PFSK-1 (cell line): ENCODE results near the gene SND1.

Experiments used
- FOXP2 ChIP-seq: optimal IDR thresholded peaks from 2 replicates; pipeline ENCODE3; 2011; ENCODE audit warnings: borderline replicate concordance, control low read depth, inconsistent platforms; ENCODE audit not compliant: insufficient read depth; ENCODE audit errors: extremely low read length, extremely low read depth
- POLR2AphosphoS5 ChIP-seq: IDR thresholded peaks from 2 replicates; pipeline ENCODE4 v1.6.1; 2012; ENCODE audit warnings: low read depth, mild to moderate bottlenecking, control low read depth, low read length, moderate library complexity
- SIN3A ChIP-seq: IDR thresholded peaks from 2 replicates; pipeline ENCODE4 v1.6.1; 2012; ENCODE audit warnings: mild to moderate bottlenecking, low read length, moderate library complexity, borderline replicate concordance; ENCODE audit not compliant: insufficient read depth
- TAF1 ChIP-seq: IDR thresholded peaks from 2 replicates; pipeline ENCODE4 v1.6.1; 2012; ENCODE audit warnings: low read length, control low read depth, borderline replicate concordance; ENCODE audit not compliant: insufficient read depth
- TF ChIP-seq, protein P1 (sequence below), 2 experiments: IDR thresholded peaks; 2 replicates each; pipeline versions ENCODE4 v1.6.1 to v1.8.0; 2011 to 2012; ENCODE audit warnings: low read depth in 2 of 2, low read length in 2 of 2, control low read depth in 1 of 2, inconsistent platforms in 1 of 2, mild to moderate bottlenecking in 1 of 2, moderate library complexity in 1 of 2; ENCODE audit not compliant: insufficient read depth in 1 of 2

Gene SND1

DNA sequence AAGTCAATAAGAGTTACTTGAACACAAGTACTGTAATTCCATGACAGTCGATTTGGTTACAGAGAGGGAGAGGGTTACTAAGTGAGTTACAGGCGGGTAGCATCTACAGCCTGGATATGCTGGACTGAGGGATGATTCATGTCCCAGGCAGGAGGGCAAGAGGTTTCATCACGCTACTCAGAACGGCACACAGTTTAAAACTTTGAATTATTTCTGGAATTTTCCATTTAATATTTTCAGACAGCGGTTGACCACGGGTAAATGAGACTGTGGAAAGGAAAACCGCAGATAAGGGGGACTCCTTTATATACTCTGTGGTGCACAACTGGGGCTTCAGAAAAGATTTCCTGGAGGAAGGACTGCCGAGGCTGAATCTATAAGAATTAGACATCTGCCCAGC is 404.9 kb downstream of the SND1 start:
- TF ChIP-seq POLR2AphosphoS5: no peak
- TF ChIP-seq SIN3A: no peak
- TF ChIP-seq TAF1: no peak
- TF ChIP-seq FOXP2: no peak
- TF ChIP-seq, protein P1, sequence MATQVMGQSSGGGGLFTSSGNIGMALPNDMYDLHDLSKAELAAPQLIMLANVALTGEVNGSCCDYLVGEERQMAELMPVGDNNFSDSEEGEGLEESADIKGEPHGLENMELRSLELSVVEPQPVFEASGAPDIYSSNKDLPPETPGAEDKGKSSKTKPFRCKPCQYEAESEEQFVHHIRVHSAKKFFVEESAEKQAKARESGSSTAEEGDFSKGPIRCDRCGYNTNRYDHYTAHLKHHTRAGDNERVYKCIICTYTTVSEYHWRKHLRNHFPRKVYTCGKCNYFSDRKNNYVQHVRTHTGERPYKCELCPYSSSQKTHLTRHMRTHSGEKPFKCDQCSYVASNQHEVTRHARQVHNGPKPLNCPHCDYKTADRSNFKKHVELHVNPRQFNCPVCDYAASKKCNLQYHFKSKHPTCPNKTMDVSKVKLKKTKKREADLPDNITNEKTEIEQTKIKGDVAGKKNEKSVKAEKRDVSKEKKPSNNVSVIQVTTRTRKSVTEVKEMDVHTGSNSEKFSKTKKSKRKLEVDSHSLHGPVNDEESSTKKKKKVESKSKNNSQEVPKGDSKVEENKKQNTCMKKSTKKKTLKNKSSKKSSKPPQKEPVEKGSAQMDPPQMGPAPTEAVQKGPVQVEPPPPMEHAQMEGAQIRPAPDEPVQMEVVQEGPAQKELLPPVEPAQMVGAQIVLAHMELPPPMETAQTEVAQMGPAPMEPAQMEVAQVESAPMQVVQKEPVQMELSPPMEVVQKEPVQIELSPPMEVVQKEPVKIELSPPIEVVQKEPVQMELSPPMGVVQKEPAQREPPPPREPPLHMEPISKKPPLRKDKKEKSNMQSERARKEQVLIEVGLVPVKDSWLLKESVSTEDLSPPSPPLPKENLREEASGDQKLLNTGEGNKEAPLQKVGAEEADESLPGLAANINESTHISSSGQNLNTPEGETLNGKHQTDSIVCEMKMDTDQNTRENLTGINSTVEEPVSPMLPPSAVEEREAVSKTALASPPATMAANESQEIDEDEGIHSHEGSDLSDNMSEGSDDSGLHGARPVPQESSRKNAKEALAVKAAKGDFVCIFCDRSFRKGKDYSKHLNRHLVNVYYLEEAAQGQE (IDR thresholded peaks at IDR 0.05; ENCODE audit: insufficient read depth in 1 of 2, low read depth in 2 of 2, low read length in 2 of 2): no peak

DNA sequence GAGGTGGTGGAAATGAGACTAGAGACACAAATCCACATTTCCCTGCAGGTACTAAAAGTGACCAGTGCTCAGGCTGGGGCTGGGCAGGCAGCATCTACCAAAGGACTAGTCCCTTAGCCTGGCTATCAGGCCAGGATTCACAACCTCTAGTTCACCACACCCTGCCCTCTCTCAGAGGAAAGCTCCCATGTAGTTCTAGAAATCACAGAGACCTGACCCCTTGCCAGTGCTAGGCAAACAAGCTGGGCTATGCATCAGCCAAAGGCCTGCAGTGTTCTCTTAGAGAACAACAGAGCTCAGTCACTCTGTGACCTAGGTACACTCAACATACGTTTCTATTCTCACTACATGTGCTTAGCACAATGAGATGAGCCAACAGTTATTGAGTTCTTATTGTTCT is 405.9 kb downstream of the SND1 start:
- TF ChIP-seq SIN3A (no peak), FOXP2 (no peak), TAF1 (no peak), POLR2AphosphoS5 (no peak)
- TF ChIP-seq, protein P1 (IDR thresholded peaks at IDR 0.05; ENCODE audit: insufficient read depth in 1 of 2, low read depth in 2 of 2, low read length in 2 of 2): no peak

DNA sequence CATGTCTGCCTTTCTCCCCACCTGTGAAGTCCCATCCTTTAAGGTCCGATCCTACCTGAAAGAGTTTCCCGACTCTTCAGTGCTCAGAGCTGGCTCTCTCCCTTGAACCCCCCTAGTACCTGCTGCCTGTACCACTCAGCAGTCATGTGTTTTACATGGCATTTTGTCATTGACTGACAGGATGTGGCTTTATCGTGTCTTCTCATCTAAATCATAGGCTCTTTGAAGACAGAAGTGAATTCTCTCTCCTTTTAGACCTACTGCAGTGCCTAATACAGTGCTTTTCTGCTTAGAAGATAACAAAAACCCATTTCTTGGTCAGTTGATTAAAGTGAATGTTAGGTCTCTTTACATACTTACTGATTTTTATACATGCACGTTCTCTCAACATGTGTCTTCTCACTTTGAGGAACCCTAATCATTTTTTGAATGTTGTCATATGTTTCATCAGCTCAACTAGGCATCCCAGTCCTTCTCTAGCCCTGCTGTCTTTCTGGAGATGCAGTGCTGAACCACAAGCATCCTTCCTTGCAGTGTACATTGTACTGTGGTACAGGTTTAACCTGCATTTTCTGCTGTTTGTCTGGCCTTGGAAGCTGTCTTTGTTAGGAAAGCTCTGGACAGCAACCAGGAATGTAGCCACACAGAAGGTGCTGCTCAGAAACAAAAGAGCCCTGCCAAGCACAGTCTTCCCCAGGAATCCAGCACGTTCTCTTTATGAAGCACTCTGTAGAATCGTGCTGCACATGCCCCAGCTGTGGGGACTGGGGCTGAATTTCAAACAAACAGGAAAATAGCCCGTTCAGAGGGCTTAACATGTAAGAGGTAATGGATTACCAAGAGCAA is 407.4 kb downstream of the SND1 start:
- no peak for TF ChIP-seq POLR2AphosphoS5

DNA sequence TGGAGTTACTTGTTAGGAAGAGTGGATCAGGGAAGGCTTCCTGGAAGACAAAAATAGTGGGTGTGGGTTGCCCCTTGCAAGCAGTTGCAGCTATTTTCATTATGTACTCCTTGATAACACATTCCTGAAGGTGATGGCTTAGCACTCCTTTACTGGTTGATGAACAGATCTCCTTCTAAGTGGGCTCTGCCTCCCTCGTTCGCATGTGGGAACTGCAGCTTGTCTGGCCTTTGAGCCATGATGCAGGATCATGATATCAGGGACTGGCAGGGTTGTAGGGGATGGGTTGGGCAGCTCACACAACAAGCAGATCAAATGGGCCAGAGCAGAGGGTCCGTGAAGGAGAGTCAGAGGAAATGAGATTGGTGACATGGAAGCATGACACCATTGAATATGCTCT is 408.0 kb downstream of the SND1 start:
- TF ChIP-seq, protein P1 (IDR thresholded peaks at IDR 0.05; ENCODE audit: insufficient read depth in 1 of 2, low read depth in 2 of 2, low read length in 2 of 2): no peak
- TF ChIP-seq TAF1 (no peak), POLR2AphosphoS5 (no peak), SIN3A (no peak), FOXP2 (no peak)

DNA sequence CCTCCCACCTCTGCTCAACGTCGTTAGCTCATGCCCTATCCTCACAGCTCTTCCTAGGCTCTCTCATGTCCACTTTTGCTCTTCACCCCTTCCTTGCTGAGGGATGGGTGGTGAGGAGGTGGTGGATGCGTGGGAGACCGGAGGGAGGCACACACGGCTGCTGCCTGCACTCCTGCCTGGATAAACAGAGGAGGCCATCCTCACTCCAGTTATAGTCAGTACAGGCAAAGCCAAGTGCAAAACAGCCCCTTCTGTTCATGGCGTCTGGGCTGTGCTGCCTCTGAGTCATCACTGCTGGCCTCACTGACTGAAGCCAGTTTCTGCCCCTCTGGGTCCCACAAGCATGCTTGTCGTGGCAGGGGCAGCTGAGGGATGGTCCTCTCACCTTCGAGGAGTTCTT is 411.1 kb downstream of the SND1 start:
- TF ChIP-seq SIN3A (no peak), POLR2AphosphoS5 (no peak), FOXP2 (no peak), TAF1 (no peak)
- TF ChIP-seq, protein P1 (IDR thresholded peaks at IDR 0.05; ENCODE audit: insufficient read depth in 1 of 2, low read depth in 2 of 2, low read length in 2 of 2): no peak
